Stimulated activated CD8-positive, alpha-beta memory T cell treated with anti-CD3 and anti-CD28 coated beads, Interleukin-4, amount 100 ng/mL, for 4 hours (primary cell): ENCODE measurements around the gene PYHIN1.
"Not testable (repeated sequence)": the region's sequence is repeated elsewhere in the genome, so short reads cannot be mapped to it uniquely, and the experiment has no call there.

Source experiments
- DNase-seq, 2 donors: peaks; one replicate each; pipeline ENCODE4 v3.0.0-alpha.2; 2020; ENCODE audit warnings: low read depth in 2 of 2, low spot score in 1 of 2

Gene PYHIN1

DNA sequence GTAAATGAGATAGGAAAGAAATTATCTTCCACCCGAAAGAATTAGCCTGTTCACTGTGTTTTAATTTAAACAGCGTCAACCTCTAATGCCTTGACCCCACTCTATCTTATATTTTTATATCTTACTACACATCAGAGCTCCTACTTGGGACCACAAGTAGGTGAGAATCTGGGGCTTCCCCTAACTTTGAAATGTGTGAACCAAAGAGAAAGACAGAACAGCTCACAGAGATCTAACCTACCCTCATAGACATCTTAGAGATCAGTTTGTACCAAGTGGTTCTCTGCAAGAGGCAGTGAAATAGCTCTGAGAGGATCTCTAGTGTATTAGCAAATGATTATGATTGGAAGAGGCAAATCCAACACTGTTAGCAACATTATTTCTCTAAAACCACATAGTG lies 47.4 kb downstream of the PYHIN1 start:
- DNase-seq, result no peak

DNA sequence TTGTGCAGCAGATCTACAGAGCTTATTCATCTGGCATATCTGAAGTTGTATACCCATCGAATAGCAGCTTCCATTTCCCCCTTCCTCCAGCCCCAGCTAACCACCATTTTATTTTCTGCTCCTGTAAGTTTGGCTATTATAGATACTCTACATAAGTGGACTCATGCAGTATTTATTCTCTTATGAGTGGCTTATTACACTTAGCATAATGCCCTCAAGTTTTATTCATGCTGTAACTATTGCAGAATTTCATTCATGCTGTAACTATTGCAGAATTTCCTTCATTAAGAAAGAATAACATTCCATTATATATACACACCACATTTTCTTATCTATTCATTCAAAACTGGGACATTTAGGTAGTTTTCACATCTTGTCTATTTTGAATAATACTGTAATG lies 47.9 kb downstream of the PYHIN1 start:
- no peak for DNase-seq

DNA sequence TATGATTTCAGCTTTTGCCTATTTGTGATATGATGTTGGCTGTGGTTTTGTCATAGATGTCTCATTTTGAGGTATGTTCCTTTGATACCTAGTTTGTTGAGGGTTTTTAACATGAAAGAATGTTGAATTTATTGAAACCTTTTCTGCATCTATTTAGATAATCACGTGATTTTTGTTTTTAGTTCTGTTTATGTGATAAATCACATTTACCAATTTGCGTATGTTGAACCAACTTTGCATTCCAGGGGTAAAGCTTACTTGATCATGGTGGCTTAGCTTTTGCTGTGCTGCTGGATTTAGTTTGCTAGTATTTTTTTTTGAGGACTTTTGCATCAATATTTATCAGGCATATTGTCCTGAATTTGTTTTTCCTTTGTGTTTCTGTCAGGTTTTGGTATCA lies 51.9 kb downstream of the PYHIN1 start:
- no peak for DNase-seq

DNA sequence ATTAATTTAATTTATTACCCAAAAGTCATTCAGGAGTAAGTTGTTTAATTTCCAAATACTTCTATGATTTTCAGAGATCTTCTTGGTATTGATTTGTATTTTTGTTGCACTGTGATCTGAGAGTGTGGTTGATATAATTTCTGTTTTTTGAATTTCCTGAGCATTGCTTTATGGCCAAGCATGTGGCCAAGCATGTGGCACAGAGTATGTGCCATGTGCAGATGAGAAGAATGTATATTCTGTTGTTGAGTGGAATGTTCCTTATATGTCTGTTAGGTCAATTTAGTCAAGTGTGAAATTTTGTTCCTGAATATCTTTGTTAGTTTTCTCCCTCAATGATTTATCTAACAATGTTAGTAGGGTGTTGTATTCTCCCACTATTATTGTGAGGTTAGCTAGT lies 53.0 kb downstream of the PYHIN1 start:
- DNase-seq, result no peak

DNA sequence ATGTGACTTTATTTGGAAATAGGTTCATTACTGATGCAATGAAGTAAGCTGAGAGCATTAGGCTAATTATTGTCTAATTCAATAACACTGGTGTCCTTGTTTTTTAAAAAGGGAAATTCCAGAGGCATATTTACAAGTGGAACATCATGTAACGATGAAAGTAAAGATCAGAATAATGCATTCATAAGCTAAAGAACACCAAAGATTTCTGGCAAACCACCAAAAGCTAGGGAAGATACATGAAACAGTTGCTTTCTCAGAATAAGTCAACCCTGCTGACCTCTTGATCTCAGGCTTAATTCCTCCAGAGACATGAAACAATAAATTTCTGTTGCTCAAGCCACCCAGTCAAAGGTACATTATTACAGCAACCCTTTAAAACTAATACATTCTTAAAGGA lies 58.1 kb downstream of the PYHIN1 start:
- no peak for DNase-seq

DNA sequence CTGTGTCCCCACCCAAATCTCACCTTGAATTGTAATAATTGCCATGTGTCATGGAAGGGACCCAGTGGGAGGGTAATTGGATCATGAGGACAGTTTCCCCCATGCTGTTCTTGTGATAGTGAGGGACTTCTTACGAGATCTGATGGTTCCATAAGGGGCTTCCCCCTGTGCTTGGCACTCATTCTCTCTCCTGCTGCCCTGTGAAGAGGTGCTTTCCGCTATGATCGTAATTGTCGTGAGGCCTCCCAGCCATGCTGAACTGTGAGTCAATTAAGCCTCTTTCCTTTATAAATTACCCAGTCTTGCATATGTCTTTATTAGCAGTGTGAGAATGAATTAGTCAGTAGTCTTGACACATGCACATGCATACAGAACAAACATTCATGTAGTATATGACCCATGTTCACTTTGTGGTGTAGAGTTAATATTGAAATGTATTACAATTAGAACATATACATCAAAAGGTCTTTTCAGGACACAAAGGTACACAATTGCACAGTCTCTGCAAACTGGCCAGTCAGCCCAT lies 61.5 kb downstream of the PYHIN1 start:
- no peak for DNase-seq

DNA sequence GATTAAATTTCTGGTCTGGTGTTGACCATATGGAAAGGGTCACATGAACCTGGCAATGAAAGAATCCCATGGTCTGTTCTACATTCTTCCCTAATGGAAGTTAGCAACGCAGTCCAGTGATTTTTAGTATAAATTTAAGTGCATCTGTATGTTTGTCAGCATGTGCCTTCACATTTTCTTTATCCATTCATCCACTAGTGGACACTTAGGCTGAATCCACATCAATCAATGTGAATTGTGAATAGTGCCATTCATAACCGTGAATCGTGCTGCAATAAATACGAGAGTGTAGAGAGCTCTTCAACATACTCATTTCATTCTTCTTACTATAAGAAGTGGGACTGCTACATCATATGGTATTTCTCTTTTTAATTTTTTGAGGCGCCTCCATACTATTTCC lies 65.6 kb downstream of the PYHIN1 start:
- no peak for DNase-seq

DNA sequence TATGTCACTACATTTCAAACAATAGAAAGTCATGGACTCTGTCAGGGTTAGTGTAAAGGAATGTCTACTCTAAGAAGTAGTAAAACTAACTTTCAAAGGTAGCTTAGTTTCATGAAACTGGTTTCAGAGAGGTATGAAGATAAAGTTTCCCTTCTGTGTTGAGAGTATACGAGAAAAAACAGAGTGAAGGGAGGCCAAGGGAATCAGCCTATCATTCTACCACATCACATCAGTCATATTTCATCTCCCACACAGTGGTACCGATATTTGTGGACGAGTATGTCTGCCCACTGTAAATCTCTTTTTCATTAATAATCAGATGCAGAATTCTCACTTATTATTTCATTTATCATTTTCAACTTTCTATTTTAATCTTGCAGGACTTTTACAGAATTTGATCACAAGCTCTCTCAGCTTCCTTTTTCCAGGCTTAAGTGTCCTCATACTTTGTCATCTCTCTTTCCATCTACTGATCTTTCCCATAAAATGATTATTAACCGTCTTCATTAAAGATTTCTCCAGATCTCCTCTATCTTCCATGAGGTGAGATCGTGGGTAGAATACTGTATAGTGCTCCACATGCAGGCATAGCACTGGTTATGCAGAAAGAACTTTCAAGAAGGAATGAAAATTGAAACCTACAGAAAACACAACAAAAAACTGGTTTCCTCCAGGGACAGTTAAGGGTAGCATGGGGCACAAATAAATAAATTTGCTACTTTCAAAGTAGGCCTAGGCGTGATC lies 66.9 kb downstream of the PYHIN1 start:
- no peak for DNase-seq

DNA sequence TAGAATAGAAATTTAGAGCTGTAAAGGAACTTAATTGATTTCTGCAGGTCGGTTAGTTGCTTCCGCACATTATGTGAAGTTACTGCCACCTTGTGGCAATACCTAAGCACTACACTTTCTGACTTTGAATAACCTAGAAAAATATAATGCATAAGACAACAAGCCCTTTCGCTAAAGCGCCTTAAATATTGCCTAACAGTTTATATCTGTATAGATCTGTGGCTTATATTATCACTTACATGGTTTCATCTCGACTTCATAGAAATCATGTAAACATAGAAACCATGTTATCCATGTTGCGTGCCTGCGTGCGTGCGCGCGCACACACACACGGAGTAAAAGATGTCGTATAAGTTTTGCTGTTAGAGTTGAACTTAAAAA lies 67.4 kb downstream of the PYHIN1 start:
- DNase-seq, result no peak

DNA sequence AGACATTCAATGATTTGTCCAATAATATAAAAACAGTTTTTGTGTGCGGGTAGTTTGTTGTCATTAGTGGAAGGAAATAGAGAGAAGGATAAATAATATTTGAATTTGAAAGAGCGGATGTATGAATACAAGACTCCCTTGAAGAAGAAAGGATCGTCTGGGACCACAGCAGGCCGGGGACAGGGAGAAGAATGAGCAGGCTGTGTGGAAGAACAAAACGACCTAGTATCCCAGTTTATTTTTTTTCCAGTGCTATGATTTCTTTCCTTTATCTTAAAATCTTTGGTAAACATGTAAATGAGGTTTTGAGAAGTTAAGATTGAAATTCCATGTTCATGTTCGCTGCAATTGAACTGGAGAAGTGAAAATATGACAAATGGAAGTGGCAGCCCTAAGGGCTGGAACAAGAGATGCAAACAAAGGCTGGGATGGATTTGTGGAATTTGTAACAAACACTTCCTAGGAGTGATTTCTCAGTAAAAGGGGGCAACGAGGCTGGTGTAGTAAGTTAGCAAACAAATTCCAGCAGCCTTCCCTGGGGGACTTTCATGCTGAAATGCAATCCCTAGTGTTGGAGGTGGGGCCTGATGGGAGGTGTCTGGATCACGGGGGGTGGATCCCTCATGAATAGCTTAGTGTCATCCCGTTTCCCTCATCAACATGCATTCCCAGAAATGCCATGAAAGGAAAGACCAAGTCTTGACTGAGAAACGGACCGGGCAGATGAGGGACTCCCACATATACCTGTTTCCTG lies 68.1 kb downstream of the PYHIN1 start:
- no peak for DNase-seq

DNA sequence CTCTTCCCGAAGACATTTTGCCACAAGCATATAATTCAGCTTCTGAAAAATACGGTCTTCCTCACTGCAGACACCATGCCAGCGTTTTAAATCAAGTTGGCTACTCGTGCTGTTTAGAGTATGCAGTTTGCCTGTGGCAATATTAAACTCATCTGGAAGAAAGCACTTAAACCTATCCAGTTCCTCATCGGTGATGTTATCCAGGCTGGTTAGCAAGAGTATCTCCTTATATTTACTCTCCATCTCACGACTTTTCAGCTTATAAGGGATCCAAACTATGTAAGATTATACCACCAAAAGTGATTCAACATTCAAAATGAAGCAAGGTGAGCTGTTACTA lies 68.7 kb downstream of the PYHIN1 start:
- DNase-seq, result no peak

DNA sequence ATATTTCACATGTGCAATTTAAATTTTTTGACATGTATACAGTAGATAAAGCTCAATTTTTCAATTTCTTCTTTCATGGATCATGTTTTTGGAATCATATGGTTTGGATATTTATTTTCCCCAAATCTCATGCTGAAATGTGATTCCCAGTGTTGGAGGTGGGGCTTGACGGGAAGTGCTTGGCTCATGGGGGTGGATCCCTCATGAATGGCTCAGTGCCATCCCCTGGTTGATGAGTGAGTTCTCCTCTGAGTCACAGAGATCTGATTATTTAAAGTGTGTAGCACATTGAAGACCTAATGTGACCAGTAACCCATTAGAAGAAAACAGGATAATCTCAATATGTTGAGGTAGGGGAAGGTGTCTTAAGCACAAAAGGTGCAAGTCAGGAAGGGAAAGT lies 69.3 kb downstream of the PYHIN1 start:
- no peak for DNase-seq

DNA sequence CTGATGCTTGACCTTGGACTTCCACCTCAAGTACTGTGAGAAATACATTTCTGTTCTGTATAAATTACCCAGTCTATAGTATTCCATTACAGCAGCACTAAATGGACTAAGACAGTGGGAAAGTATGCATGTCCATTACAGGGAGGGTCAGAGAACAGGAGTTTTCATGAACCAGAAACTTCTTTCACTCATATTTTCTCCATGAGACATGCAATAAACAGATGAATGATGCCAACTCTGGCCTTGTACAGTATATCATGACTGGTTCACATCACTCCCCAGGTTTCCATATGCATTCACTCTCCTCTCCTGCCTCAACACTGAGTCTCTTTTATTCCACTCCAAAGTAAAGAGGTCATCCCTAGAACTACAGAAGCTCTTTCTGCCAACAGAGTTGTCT lies 73.8 kb downstream of the PYHIN1 start:
- DNase-seq, result no peak

DNA sequence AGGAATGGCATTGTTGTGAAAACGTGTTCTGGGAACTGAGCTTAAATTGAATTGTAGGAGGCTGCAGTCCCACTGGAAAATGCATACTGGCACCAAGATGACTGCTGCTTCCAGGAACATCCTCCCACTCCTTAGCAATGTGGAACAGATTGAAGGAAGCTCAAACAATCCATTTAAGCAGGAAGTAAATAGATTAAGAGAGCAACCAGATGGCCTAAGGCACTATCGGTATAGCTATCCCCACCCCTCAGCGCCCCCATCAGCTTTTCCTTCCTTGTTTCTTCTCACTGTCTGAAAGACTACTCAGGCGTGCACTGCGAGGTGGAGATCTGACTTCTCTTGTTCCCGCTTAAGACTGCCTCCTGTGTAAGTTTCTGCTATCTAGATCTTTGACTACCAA lies 74.3 kb downstream of the PYHIN1 start:
- no peak for DNase-seq

DNA sequence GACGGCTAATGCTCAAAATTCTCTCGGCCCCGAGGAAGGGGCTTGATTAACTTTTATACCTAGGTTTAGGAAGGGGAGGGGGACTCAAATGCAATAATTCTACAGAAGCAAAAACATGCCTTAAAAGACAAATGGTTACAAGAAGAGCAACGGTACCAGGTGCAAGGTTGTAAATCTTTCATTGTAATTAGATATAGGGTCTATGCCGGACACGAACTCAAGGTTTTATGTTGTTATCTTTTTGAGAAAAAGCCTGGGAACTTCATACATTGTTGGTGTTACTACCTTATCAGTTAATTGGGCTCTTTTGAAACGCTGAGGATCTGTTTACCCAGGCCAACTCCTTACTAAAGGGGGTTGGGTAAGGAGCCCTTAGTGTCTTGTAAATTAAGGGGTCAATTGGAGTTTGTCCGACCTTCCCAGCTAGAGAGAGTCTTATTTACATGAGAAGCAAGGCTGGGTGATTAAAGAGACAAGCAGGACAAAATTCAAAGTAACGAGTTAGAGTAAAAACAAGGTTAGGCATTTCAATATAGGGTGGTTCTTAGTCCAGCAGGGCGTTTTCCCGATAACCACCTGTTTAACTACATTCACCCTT lies 75.0 kb downstream of the PYHIN1 start:
- DNase-seq, result not testable (repeated sequence)

DNA sequence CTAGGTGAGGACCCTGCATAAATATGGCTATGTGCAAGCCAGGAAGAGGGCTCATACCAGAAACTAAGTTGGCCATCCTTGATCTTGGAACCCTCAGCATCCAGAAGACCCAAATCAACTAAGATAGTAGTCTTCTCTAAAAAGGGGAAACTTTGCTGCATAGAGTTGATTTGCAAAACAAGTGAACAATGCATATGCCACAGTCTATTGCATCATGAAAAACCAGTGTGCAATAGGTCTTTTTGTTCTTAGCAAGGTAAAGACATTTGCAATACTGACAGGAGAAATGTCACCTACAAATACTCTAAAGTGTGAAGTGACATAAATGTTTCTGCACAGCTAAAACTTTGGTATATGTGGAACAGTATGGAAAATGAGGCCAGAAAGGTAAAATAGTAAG lies 76.4 kb downstream of the PYHIN1 start:
- DNase-seq, result no peak

DNA sequence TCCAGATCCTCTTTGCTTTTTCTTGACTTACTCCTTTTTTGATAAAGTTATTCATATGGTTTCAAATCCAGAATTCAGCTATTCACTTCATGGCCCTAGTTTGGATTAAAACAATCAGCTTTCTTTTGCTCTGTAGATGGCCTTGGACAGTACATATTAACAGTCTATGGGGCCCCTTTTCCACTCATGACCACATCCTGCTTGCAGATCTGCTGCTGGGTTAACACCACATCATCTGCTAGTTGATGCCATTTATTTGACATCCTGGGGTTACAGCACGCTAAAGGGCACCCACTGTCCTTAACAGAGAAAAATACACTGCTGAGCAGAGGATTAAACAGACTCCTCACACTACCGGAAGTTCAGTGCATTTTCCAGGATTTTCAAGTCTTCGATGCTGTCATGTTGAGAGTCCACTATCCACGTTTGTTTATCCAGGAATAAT lies 77.4 kb downstream of the PYHIN1 start:
- DNase-seq, result peak; percentile 39 to 51

DNA sequence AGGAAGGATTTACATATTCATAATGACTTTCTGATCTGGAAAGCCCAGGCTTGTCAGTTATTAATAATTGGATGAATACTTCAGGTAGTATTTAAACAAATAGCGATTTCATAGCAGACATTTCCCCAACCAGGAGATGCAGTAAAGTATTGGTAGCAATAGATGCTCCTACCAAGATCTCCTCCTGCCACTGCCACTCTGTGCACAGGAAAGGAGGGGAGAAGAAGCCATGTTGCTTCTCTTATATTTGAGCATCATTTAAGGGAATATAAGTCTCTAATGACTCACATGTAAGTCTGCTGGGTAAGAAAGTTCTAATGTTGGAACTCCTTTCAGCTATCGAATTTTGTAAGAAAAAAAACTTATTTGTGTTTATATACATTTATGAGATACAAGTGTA lies 77.9 kb downstream of the PYHIN1 start:
- no peak for DNase-seq

DNA sequence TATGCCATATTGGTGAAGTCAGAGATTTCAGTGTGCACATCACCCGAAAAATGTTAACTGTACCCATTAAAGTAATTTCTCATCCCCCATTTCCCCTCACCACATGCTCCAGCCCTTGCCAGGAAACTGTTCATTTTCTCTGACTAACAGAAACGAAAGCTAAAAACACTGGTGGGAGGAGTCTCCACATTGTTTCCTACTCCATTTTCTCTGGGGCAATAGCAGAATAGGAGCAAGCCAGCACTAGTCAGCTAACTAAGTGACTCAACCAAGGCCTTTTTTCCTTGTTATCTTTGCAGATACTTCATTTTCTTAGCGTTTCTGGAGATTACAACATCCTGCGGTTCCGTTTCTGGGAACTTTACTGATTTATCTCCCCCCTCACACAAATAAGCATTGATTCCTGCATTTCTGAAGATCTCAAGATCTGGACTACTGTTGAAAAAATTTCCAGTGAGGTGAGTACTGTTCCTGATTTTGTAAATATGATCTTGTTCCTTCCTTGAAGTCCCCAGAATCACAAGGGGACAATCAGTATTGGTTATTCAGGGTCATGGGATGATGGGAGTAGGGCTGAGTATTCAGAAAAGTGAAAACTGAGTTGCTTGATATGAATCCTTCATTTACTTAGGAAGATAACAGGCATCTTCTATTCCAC lies 78.5 kb downstream of the PYHIN1 start, which contains the start of gene IFI16:
Gene IFI16, plus strand, starts transcription at position 204 of the 658 bp plus-strand sequence. CDS start 4,774 bp downstream, outside the sequence.
- peak in 1 of 2 donors; percentile 33 for DNase-seq

DNA sequence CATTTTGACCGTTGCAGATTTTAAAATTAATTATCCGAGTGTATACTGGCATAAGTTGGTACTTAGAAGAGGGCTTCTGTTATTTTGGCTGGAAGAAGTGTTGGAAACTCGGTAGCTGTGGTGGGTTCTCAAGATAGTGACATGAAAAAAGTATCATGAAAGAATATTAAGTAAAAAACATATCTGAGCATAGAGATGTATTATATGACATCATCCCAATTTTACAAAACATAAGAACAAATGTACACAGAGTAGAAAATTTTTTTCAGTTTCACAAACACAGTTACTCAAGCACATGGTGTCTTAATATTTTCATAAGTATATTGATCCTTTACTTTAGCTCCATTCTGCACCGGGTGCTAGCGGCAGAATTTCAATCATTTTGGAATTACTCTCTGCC lies 79.0 kb downstream of the PYHIN1 start:
- DNase-seq, result no peak

DNA sequence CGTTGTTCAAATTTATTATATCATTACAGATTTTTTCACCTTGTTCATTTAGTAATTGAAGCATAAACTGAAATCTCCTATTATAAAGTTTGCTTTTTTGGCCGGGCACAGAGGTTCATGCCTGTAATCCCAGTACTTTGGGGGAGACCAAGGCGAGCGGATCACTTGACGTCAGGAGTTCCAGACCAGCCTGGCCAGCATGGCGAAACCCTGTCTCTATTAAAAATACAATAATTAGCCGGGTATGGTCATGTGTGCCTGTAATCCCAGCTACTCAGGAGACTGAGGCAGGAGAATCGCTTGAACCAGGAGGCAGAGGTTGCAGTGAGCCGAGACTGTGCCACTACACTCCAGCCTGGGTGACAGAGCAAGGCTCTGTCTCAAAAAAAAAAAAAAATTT lies 79.6 kb downstream of the PYHIN1 start:
- not testable (repeated sequence) for DNase-seq

DNA sequence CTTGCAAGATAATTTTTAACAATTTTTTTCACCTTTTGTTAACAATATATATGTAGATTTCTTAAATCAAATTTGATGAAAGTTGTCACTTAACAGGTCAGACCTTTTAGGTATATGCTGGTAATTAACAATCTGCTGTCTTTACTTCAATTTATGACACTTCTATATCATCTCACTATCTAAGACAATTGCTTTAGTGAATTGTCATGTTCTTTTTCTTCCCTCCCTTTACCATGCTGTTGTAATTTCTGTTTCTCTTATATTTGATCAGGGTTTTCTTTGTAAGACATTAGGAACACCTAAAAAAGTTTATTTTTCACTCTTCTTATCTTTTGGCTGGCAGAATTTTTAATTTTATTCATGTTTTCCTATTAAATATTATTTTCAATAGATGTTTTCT lies 80.4 kb downstream of the PYHIN1 start:
- no peak for DNase-seq
